GM18519 (cell line): ENCODE measurements around the gene SNX3.

Experiments used
- ATAC-seq: cut with Tn5 transposase; IDR thresholded peaks from one replicate; pipeline ENCODE4 v1.9.1; 2021; ENCODE audit warnings: mild to moderate bottlenecking, moderate library complexity; ENCODE audit not compliant: unreplicated experiment, low FRiP score

SNX3 gene

DNA sequence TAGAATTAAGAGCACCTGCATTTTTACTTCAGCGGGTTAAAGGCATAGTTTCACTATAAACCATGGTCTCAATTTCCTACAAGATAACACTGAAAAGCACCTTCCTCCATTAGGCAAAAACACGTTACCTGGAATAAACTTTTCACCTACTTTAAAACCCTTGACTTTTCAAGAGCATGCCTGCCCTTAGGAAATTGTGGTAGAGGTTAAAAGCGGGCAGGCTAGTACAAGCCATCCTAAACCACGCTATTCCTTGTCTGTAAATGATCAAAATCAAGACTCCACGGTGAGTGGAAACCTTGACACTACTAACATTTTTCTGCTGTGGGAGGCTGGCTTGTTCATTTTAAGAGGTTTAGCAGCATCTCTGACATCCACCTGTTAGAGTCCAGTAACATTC is 51.1 kb downstream of the SNX3 start:
- ATAC-seq: no peak

DNA sequence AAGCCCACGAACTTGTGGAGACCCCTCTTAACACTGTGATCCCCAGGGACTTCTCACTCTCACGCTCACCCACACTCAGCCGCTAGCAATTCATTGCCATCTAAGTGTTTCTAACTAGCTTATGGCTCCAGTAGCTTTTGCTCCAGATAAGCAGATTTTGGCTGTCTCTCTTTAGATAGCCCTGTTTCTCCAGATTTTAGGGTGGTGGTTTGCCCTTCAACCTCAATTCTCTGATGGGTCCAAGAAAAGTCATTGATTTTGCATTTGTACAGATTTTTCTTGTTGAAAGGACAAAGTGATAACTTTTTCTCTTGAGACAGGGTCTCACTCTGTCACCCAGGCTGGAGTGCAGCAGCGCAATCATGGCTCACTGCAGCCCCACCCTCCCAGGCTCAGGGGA is 53.8 kb downstream of the SNX3 start:
- ATAC-seq: no peak

DNA sequence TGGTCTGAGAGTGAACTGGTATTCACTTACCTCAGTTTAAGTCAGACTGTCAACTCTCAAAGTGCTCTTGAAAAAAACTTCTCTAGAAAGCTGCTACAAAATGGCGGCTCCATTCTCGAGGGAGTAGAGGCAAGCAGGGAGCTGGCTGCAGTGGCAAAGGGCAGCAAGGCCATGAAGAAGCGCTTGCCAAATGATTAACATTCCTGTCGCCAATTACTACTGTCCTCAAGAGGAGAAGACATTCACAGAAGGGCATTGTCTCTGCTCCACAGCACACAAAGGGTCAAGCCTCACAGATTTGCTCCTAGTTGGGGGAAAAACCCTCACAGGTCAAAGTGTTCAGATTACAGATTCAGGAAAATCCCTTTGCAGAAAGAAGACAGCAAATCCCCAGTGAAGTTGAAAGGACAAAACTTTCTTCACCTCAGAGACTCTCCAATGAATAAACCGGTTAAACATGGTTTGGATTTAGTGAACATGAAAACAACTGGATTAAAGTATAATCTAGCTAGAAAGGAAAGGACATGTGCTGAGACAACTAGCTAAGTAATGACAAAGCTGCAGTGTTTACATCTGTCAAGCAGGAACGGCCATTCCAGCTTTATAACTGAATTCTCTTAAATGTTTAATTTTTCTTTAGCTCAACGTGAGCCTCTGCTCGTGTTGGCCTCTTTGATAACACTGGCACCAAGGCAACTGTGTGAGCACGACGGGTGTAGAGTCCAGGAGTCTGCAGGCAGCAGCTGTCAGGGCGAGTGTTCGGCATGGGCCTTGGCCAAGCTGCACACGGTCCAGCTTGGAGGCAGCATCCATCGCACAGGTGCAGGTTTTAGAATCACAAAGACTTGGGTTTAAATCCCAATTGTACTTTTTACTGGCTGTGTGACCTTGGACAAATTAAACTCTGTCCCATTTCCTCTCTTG is 57.4 kb downstream of the SNX3 start:
- ATAC-seq: no peak

DNA sequence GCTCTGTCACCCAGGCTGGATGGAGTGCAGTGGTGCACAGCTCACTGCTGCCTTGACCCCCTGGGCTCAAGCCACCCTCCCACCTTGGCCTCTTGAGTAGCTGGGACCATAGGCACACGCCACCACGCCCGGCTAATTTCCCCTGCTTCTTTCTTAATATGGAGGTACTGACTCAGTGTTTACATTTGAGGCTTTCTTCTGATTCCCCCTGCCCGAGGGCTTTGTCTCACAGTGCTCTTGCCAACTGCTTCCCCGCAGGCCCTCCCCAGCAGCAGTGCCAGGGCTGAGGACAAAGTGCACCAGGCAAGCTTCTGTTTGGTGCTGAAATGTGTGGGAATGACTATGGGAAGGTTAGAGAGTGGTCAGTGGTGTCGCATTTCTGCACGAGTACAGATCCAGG is 60.2 kb downstream of the SNX3 start:
- no peak for ATAC-seq

DNA sequence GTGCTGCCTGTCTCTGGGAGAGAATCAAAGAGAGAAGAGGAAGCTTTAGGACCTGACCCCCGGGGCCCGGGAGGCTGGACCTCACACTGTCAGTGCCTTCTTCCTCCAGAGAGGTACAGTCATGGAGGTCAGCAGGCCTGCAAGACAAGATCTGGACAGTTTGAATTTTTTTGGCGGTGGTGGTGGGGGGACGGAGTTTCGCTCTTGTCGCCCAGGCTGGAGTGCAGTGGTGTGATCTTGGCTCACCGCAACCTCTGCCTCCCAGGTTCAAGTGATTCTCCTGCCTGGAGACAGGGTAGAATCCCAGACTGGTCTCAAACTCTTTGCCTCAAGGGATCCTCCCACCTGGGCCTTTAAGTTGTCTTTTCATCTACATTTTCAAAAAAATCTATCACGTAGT is 60.7 kb downstream of the SNX3 start:
- ATAC-seq: no peak

DNA sequence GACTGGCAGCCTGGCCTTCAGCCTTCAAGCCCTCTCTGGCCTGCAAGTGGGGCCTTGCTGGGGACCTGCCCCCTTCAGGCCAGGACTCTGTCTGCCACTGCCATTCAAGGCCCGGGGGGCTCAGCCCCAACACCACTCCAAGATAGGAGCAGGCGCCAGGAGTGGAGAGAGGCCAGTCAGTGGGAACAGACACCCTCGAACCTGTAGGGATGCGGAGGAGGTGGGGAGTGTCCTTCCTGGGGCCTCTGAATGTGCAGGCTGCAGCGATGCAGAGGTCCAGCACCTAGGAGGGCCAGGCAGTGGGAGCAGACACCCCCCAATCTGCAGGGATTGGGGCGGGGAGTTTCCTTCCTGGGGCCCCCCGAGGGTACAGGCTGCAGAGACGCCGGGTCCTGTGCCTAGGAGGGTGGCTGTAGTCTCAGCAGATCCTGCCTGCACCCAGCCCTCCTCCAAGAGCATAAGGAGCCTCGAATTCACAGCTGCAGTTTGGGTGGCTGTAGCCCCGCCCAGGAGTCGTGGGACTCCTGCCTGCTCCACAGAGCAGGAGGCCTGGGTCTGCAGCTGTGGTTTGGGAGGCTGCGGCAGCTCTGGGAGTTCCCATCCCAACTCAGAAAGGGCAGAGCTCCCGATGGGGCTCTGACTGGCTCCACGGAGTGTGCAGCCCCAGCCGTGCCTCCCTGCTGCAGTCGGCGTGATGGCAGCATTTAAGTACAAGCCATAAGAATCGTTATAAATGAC is 61.9 kb downstream of the SNX3 start:
- no peak for ATAC-seq

DNA sequence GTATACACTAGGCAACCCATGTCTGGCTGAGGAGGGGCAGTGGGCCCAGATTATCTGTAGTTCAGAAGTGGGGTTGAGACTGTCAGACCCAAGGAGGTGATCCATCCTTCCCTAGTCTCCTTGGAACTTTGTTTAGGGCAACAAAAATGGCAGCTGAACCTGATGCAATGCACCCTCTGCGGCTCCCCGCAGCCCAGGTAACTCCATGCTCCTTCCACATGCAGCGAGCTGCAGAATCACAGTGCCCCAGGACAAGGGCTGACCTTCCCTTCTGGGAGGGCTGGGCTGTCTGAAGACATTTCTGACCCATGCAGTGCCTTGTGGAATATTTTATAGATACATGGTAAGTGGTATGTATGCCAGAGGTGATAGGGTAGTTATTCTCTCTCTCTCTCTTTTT is 65.6 kb downstream of the SNX3 start:
- ATAC-seq: no peak

DNA sequence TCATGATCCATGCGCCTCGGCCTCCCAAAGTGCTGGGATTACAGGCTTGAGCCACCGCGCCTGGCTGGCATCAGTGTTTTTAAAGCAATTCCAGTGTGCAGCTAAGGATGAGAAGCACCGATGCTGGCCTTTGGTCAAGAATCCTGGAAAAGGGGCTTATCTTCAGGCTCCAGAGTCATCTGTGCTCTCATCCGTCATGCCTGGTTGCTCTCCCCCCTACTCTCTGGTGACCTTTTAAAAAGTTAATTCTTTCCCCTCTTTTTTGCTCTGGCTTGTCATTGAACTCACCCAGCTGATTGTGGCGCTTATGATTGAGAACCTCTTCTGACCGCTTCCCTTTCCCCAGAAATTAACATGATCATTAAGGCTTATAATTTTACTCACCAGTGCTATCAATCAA is 66.3 kb downstream of the SNX3 start:
- no peak for ATAC-seq

DNA sequence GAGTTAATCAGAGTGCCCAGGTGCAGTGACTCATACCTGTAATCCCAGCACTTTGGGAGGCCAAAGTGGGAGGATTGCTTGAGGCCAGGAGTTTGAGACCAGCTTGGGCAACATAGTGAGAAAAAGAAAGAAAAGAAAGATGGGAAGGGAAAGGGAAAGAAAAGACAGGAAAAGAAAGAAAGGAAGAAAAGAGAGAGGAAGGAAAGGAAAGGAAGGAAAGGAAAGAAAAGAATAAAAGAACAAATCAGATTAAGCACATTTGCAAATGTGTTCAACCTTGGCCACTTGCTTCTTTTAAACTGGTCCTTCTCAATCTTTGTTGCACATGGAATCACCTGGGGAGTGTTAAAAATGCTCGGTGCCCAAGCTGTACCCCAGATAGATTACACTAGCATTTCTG is 67.0 kb downstream of the SNX3 start:
- ATAC-seq: no peak

DNA sequence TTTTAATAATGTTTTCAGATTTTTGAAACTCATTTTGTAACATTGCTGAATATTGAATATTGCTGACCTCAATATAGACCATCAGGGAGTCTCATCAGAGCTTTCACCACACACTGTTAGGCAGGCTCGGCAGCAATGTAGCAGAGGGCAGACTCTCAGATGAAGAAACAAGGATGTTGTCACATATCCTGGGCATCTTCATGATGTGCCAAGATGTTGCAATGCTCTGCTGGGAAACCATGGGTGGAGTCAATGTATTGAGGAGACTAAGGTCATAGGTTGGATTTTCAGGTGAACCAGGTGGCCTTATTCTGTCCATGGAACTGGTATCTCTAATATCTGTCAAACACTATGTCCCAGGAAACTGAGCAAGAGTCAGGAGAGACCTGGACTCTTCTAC is 67.7 kb downstream of the SNX3 start:
- no peak for ATAC-seq

DNA sequence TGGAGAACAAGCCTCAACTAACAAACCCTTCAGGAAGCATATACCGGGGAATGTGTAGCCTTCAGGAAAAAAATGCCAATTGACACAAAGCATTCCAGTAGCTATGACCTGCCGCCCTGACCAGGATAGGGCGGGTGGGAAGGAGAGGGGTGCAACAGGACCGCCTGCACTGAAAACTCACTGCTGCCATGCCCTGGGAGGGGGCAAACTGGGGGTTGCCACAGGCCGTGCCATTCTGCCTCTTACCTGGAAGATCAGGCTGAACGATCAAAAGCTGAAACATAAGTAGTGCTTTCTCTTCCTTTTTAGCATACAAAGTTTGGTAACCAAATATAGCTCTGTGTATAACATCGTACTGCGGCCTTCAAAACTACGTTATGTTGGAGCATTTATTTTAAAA is 73.3 kb downstream of the SNX3 start:
- ATAC-seq: no peak

DNA sequence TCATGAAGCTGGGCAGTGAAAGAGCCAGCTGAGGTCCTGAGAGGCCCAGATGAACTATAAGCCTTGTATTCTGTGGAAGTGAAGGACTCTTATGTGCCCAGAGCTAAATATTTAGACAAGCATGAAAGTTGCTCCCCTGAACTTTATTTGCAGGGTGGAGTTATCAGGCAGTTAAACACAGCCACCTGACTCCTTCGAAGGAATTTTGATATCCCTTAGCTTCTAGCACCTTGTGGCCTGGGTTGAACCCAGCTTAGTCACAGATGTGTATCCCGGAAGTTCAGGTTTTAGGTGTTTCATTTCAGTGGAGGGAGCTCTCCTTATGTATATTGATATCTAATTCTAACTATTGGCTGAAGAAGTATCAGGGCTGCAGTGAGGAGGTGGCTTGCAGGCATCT is 74.6 kb downstream of the SNX3 start:
- ATAC-seq: no peak

DNA sequence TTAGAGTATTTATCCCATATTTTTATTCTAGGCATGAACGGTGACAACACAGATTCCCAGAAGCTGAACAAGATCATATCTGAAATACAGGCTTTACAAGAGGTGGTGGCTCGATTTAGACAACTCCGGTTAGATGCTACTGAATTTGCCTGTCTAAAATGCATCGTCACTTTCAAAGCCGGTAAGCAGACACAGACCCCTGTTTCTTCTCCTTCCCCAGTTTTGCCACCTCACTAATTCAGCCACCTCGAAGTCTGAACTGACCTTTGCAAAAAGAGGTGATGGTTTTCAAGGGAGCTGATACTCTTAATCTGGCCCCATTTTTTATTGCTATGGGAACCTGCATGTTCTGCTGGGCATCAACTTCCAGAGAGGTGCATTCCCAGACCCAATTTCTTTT is 80.1 kb downstream of the SNX3 start:
- ATAC-seq: no peak

DNA sequence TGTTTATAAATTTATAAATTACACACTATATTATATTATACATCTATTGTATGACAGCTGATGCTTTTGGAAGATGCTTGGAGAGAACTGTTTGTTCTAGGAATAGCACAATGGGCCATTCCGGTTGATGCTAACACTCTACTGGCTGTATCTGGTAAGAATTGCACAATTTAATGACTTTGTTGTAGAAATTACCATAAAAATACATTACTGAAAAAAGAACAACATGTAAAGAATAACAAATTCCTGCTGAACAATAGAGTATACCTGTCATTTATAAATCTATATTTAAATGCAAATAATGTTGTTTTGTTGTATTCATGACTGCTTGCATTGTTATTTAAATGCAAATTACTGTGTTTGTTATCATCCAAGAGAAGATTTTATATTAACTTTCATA is 80.6 kb downstream of the SNX3 start:
- no peak for ATAC-seq

DNA sequence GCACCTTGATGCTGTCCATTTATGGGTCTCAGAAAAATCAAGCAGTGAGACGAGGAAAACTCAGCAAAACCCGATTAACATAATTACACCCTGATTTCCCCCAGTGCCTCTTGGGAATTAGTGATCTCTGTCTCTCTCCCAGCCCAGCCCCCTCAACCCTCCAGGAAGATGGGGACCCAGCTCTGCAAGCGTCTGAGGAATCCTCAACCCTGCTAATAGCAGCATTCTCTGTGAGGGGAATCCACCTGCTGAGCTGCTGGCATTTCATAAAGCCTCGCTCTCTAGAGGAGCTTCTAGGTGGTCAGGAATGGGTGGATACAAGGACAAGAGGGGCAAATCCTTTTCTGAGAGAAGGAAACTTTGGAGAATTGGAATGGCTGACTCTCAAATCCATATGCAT is 81.1 kb downstream of the SNX3 start:
- ATAC-seq: no peak

DNA sequence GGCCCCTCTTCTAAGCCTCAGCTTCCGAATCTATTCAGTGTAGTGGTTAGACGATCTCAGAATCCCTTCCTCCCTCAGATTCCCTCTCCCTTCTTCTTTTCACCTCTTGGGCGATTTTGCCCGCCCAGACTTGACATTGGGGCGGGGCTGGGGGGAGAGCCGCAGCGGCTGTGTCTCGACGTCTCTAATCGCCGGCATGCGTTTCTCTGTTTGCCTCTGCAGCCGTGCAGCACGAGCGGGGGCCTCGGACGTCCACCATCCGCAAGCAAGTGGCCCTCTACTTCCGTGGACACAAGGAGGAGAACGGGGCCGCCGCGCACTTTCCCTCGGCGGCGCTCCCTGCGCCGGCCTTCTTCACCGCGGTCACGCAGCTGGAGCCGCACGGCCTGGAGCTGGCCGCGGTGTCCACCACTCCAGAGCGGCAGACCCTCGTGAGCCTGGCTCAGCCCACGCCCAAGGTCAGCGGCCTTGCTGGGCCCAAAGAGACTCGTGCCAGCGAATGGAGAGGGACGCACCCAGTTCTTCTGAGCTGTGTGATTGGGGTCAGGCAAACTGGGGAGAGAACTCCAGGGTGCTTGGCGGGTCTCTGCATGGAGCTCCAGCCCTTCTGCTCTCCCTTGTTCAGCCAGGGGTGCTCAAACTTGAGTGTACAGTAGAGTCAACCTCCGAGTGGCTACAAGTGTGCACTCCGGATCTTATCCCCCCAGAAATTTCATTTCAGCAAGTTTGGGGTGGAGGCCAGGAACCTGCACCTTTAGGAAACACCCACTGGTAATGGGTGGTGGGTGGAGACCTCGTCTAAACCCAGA is 84.4 kb downstream of the SNX3 start:
- no peak for ATAC-seq

DNA sequence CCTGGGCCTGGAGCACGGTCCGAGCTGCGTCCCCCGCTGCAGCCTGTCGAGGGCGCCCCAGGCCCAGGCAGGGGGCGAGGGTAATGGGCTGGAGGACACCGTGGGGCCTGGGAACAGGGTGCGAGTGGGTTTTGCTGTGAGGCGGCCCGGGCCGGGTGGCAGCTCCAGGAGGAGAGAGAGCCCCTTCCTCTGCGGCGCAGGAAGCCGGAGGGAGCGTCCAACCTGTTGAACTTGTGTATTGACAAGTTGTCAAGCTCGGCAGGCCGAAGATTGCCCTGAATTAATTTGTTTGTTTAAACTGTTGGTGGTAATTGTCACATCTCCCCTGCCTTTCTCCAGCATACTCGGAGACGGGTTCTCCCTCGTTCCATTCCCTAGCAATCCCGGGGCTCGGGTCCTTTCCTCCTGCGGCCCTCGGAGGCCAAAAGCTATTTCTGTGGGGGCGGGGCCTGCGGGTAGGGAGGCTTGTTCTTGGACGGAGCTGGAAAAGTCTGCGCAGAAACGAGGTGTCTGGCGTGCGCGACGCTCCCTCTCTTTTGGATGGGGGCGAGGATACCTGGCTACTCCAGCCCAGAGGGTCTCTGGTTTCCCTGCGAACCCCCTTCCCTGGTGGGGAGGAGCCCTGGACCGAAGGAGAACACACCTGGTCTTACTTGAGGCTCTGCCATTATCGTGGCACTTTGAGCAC is 85.1 kb downstream of the SNX3 start:
- no peak for ATAC-seq

DNA sequence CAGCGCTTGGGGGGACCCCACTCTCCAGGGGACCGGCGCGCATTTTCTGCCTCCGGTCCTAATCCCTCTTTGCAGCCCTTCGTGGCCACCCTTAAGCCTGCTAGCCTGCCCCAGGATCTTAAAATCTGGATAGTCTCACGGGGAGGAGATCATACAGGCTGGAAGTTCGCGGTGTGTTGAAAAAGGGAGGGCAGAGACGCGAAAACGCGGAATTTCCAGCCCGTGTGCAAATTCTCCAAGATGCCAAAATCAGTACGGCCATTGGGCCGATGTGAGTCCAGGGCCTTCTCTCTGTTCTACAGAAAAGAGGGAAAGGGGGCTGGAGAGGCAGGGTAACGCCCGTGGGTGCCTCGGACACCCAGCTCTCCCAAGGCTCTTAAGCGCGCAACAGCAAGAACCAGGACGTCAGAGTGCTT is 85.7 kb downstream of the SNX3 start:
- no peak for ATAC-seq

DNA sequence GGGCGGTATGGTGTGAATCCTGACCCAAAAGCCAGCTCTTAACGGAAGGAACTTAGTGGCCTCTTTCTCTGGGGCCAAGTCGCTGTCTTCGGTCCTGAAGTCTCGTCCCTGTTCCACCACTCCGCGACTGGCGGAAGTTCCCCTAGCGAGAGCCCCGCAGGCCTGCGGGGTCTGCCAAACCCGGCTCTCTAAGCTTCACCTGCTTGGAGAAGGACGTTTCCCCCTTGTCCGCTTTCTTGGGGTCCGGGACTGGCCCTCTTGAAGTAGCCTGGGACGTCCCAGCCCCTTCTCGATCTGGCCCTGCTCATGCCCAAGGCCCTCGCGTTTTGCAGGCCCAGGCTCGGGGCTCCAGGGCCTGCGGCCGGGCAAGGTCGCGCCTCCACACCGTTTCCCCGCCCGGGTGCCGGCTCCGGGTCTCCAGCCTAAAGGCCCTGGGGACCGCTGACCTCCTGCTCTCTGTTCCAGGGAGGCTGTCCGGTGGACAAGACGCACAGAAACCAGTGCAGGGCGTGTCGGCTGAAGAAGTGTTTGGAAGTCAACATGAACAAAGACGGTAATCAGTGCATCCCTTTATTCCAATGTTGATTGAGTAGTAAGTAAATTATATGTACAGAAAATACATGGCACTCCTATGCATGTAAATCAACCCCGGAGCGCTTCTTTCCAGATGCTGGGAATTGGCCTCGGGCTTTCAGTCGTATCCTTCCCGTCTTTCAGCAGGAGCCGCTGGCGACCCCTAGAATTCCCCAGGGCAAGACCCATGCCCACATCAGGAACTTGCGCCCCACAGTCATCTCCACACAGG is 86.3 kb downstream of the SNX3 start:
- ATAC-seq: no peak
